Endothelial cell of umbilical vein (primary cell): ENCODE results near the gene SBF1. TPM values are rescaled to one million over a fixed set of nuclear protein-coding genes. Genes with fewer than 3 reads are reported as not detected.
A peak's percentile ranks its signal among the peaks of the same experiment; 100 is the strongest.

Experiments
- BruUV-seq: library from RNA; stranded (reverse); fragments of 400-500 nt; replicated peaks from 2 replicates; lab custom pipeline; 2021; lab: Mats Ljungman, UMichigan
- CTCF ChIA-PET: fragments of 300-600, 350-600 bp; sonication (Branson Sonifier 250); formaldehyde crosslinking; loops from one replicate; lab custom pipeline; 2021; ENCODE audit warnings: antibody characterized with exemption, inconsistent platforms; lab: Charles Lee
- POLR2A ChIA-PET: fragments of 300-600, 350-600 bp; sonication (Branson Sonifier 250); formaldehyde crosslinking; loops from one replicate; lab custom pipeline; 2021; ENCODE audit warnings: antibody characterized with exemption, inconsistent platforms; lab: Charles Lee
- DNase-seq: peaks from one replicate; pipeline ENCODE4 v3.0.0-alpha.2; 2011; ENCODE audit warnings: low read depth, low spot score
- FAIRE-seq: peaks from 2 replicates; lab custom pipeline; 2011; peaks lifted over from hg19 to GRCh38; lab: Jason Lieb, UNC
- H2AFZ ChIP-seq: 2 replicates; pipeline ENCODE4 v1.6.0; 2012; ENCODE audit warnings: low read depth, low read length, control low read depth, inconsistent platforms
- H3K27ac ChIP-seq: 2 replicates; pipeline ENCODE4 v1.5.1; 2011; ENCODE audit warnings: low read depth, mild to moderate bottlenecking, control low read depth, low read length, moderate library complexity; ENCODE audit not compliant: insufficient read depth
- H3K27me3 ChIP-seq, 2 experiments: 2 replicates each; pipeline versions ENCODE4 v1.6.0 to v1.6.1; 2011; ENCODE audit warnings: low read length in 2 of 2, mixed read lengths in 1 of 2; ENCODE audit not compliant: control insufficient read depth in 2 of 2, insufficient read depth in 2 of 2
- H3K36me3 ChIP-seq, 2 experiments: 2 replicates in 1 of 2; 3 replicates in 1 of 2; pipeline ENCODE4 v1.5.1; 2011; ENCODE audit warnings: low read length in 2 of 2, mild to moderate bottlenecking in 1 of 2, moderate library complexity in 1 of 2; ENCODE audit not compliant: control insufficient read depth in 2 of 2, insufficient read depth in 2 of 2; ENCODE audit errors: extremely low read depth in 1 of 2
- H3K4me1 ChIP-seq: 3 replicates; pipeline ENCODE4 v1.5.1; 2011; ENCODE audit warnings: mild to moderate bottlenecking, low read length; ENCODE audit not compliant: control insufficient read depth, insufficient read depth; ENCODE audit errors: extremely low read depth
- H3K4me2 ChIP-seq: 2 replicates; pipeline ENCODE4 v1.6.1; 2011; ENCODE audit warnings: low read length, control low read depth, mixed read lengths; ENCODE audit not compliant: insufficient read depth
- H3K4me3 ChIP-seq, 3 experiments: fragments of 200-600 bp in 1 of 3; sonication (generic), shearing (Covaris generic) in 1 of 3; replicated peaks in 1 of 3; 2 replicates each; pipeline ENCODE4 v1.5.1; 2011 to 2016; ENCODE audit warnings: control low read depth in 3 of 3, low read length in 3 of 3, mild to moderate bottlenecking in 2 of 3, inconsistent platforms in 1 of 3, low read depth in 1 of 3, moderate library complexity in 1 of 3; ENCODE audit not compliant: insufficient read depth in 1 of 3
- H3K79me2 ChIP-seq: 2 replicates; pipeline ENCODE4 v1.6.0; 2012; ENCODE audit warnings: low read length, inconsistent platforms; ENCODE audit not compliant: control insufficient read depth, insufficient read depth
- H3K9ac ChIP-seq: replicated peaks from 2 replicates; pipeline ENCODE3; 2011; ENCODE audit warnings: low read length, control low read depth; ENCODE audit not compliant: insufficient read depth; ENCODE audit errors: extremely low read depth
- H3K9me1 ChIP-seq: replicated peaks from 3 replicates; pipeline ENCODE4 v1.6.0; 2011; ENCODE audit warnings: mild to moderate bottlenecking, low read length; ENCODE audit not compliant: control insufficient read depth, insufficient read depth; ENCODE audit errors: extremely low read depth
- H3K9me3 ChIP-seq: replicated peaks from 2 replicates; pipeline ENCODE4 v1.5.1; 2012; ENCODE audit warnings: low read length, inconsistent platforms; ENCODE audit not compliant: control insufficient read depth, insufficient read depth
- H4K20me1 ChIP-seq: replicated peaks from 2 replicates; pipeline ENCODE3; 2011; ENCODE audit warnings: mild to moderate bottlenecking, low read length; ENCODE audit not compliant: control insufficient read depth, insufficient read depth; ENCODE audit errors: extremely low read depth
- CTCF ChIP-seq, 2 donors: IDR thresholded peaks; 1 replicate in 1 of 2; 2 replicates in 1 of 2; pipeline ENCODE4 v1.5.1; 2011; ENCODE audit warnings: low read length in 2 of 2, mild to moderate bottlenecking in 2 of 2, moderate library complexity in 2 of 2, control low read depth in 1 of 2, inconsistent platforms in 1 of 2, low read depth in 1 of 2; ENCODE audit not compliant: insufficient read depth in 1 of 2; ENCODE audit errors: extremely low read depth in 1 of 2
- EZH2 ChIP-seq: IDR thresholded peaks from 2 replicates; pipeline ENCODE4 v1.6.1; 2012; ENCODE audit warnings: borderline replicate concordance, low read depth, mild to moderate bottlenecking, moderate library complexity, low read length, inconsistent platforms; ENCODE audit not compliant: severe bottlenecking
- FOS ChIP-seq: IDR thresholded peaks from 2 replicates; pipeline ENCODE4 v1.6.1; 2011; ENCODE audit warnings: mild to moderate bottlenecking, low read length, moderate library complexity, borderline replicate concordance; ENCODE audit not compliant: insufficient read depth
- MAX ChIP-seq: IDR thresholded peaks from 2 replicates; pipeline ENCODE4 v1.6.1; 2011; ENCODE audit not compliant: insufficient read depth, insufficient read length
- MYC ChIP-seq: IDR thresholded peaks from one replicate; pipeline ENCODE4 v1.6.1; 2011; ENCODE audit warnings: mild to moderate bottlenecking, low read depth, low read length
- POLR2A ChIP-seq: IDR thresholded peaks from 2 replicates; pipeline ENCODE4 v1.6.1; 2012; ENCODE audit warnings: low read depth, mild to moderate bottlenecking, control low read depth, low read length
- POLR2AphosphoS5 ChIP-seq: IDR thresholded peaks from 2 replicates; pipeline ENCODE4 v1.6.1; 2012; ENCODE audit warnings: low read depth, mild to moderate bottlenecking, control low read depth, low read length, moderate library complexity; ENCODE audit not compliant: insufficient read depth
- dilution Hi-C: fragments of 300-500 bp; cut with MboI; formaldehyde crosslinking; loops from one replicate; pipeline ENCODE4 v1.15.0; 2019; ENCODE audit warnings: low sequenced_read_pairs; ENCODE audit not compliant: extremely low pct_ligation_motif_present
- intact Hi-C: fragments of 100-400 bp; cut with micrococcal nuclease; formaldehyde crosslinking; loops from one replicate; pipeline ENCODE4 v1.10.0; 2022
- polyA plus RNA-seq, 4 experiments: library from polyadenylated mRNA; depleted of rRNA in 3 of 4; stranded (reverse) in 3 of 4; unstranded in 1 of 4; fragments of >200 nt; gene quantifications; 2 replicates each; pipeline versions ENCODE4 v1.2.1 to v1.2.3, GENCODE V29; 2011 to 2012; ENCODE audit warnings: missing spikeins in 1 of 4
- total RNA-seq: library from RNA; stranded (reverse); gene quantifications from 2 replicates; pipeline ENCODE4 v1.2.3, GENCODE V29; 2021

SBF1 gene
- total and polyA plus RNA-seq, 2 donors (not counting 3 experiments of a cell fraction or from before 2014, with no cell fraction given) = 36.3 to 68.6 TPM

- H3K4me1 ChIP-seq = peaks cover 6% of the 10 kb centered on the region
- H3K9me1 ChIP-seq = no peaks in the 10 kb centered on the region
- no peak overlapping the region for H2AFZ ChIP-seq
- H3K79me2 ChIP-seq = no peaks in the 10 kb centered on the region
- no peaks in the 10 kb centered on the region for H3K27me3 ChIP-seq
- no peak for FAIRE-seq
- TF ChIP-seq MAX (peak; percentile 3), POLR2AphosphoS5 (no peak)
- dilution Hi-C loops = no loop called here
- ChIA-PET POLR2A (no interaction called here), CTCF (no interaction called here)
- BruUV-seq = no TSS peak
- DNase-seq = no peak
- peaks cover 0 to 46% of the 10 kb centered on the region in 2 experiments for H3K36me3 ChIP-seq
- H3K4me2 ChIP-seq = no peak overlapping the region
- H3K27ac ChIP-seq = no peak overlapping the region
- H3K9ac ChIP-seq = no peak overlapping the region
- no peak overlapping the region for H3K4me3 ChIP-seq
- intact Hi-C loops = no loop called here
- H3K9me3 ChIP-seq = no peaks in the 10 kb centered on the region
- H4K20me1 ChIP-seq = no peaks in the 10 kb centered on the region
These were observed 34.1 kb downstream of the SBF1 start for GRCh38 chr22:50440544-50441249.

- no peak overlapping the region for H3K27ac ChIP-seq
- H3K4me2 ChIP-seq = no peak overlapping the region
- dilution Hi-C loops = no loop called here
- no peak overlapping the region for H2AFZ ChIP-seq
- H3K79me2 ChIP-seq = no peaks in the 10 kb centered on the region
- no peaks in the 10 kb centered on the region for H3K9me1 ChIP-seq
- no TSS peak for BruUV-seq
- ChIA-PET CTCF (interaction anchor here (1.1 kb wide), 1 partner anchor 12 kb away, joined by 3 read pairs; no protein-coding TSS in a partner anchor), POLR2A (no interaction called here)
- TF ChIP-seq MYC (no peak), POLR2A (no peak), CTCF (IDR thresholded peaks at IDR 0.05; ENCODE audit: extremely low read depth in 1 of 2, insufficient read depth in 1 of 2, low read depth in 1 of 2, low read length in 2 of 2) (no peak), POLR2AphosphoS5 (no peak), MAX (no peak), EZH2 (no peak), FOS (no peak)
- no peaks in the 10 kb centered on the region for H3K9me3 ChIP-seq
- no peaks in the 10 kb centered on the region for H3K27me3 ChIP-seq
- DNase-seq = no peak
- no peaks in the 10 kb centered on the region for H4K20me1 ChIP-seq
- peaks cover 0 to 46% of the 10 kb centered on the region in 2 experiments for H3K36me3 ChIP-seq
- intact Hi-C loops = no loop called here
- no peak overlapping the region for H3K9ac ChIP-seq
- FAIRE-seq = no peak
- no peak overlapping the region for H3K4me3 ChIP-seq
- H3K4me1 ChIP-seq = peaks cover 4% of the 10 kb centered on the region
These were observed 34.9 kb downstream of the SBF1 start for GRCh38 chr22:50439871-50440331.
